Panc1 (cell line): ENCODE measurements around the gene LARP4B. TPM values are rescaled to one million over a fixed set of nuclear protein-coding genes. Genes with fewer than 3 reads are reported as not detected.

Experiments
- ATAC-seq: fragments of 200-7000 bp; cut with Tn5 transposase; 2 replicates; pipeline ENCODE4 v1.9.1; 2020; ENCODE audit warnings: mild to moderate bottlenecking, moderate library complexity
- BruUV-seq: library from RNA; stranded (reverse); fragments of 400-500 nt; replicated peaks from 2 replicates; lab custom pipeline; 2021; lab: Mats Ljungman, UMichigan
- CTCF ChIA-PET: fragments of 300-600 bp; sonication (Branson Sonifier 250); formaldehyde crosslinking; loops from one replicate; lab custom pipeline; 2022; ENCODE audit warnings: antibody characterized with exemption; lab: Charles Lee
- POLR2A ChIA-PET: fragments of 300-600 bp; sonication (Branson Sonifier 250); formaldehyde crosslinking; loops from one replicate; lab custom pipeline; 2022; ENCODE audit warnings: antibody characterized with exemption; lab: Charles Lee
- DNase-seq: peaks from one replicate; pipeline ENCODE4 v3.0.0-alpha.2; 2010; ENCODE audit warnings: low read depth, low spot score
- H3K27ac ChIP-seq: 2 replicates; pipeline ENCODE4 v1.5.1; 2011; ENCODE audit warnings: mild to moderate bottlenecking, low read length, inconsistent platforms
- H3K27me3 ChIP-seq: fragments of 200-500 bp; sonication (Bioruptor generic); 2 replicates; pipeline ENCODE4 v1.6.0; 2014; ENCODE audit warnings: low read length, inconsistent platforms; ENCODE audit not compliant: control insufficient read depth, insufficient read depth
- H3K36me3 ChIP-seq: fragments of 200-500 bp; sonication (Bioruptor generic); 2 replicates; pipeline ENCODE4 v1.5.1; 2014; ENCODE audit warnings: inconsistent platforms, mild to moderate bottlenecking, low read length, moderate library complexity; ENCODE audit not compliant: control insufficient read depth, insufficient read depth
- H3K4me1 ChIP-seq: 2 replicates; pipeline ENCODE4 v1.5.1; 2011; ENCODE audit warnings: inconsistent platforms, mild to moderate bottlenecking, low read length, moderate library complexity; ENCODE audit not compliant: control insufficient read depth, insufficient read depth
- H3K4me3 ChIP-seq, 2 experiments: 2 replicates each; pipeline ENCODE4 v1.5.1; 2011 to 2012; ENCODE audit warnings: low read depth in 2 of 2, low read length in 2 of 2, mild to moderate bottlenecking in 2 of 2, inconsistent platforms in 1 of 2, moderate library complexity in 1 of 2
- H3K9me3 ChIP-seq: fragments of 200-500 bp; sonication (Bioruptor generic); 2 replicates; pipeline ENCODE4 v1.5.1; 2014; ENCODE audit warnings: low read depth, mild to moderate bottlenecking, inconsistent platforms, low read length, moderate library complexity; ENCODE audit not compliant: control insufficient read depth, insufficient read depth
- POLR2AphosphoS5 ChIP-seq: IDR thresholded peaks from 2 replicates; pipeline ENCODE4 v1.6.1; 2012; ENCODE audit warnings: mild to moderate bottlenecking, low read depth, low read length, moderate library complexity
- SIN3A ChIP-seq: IDR thresholded peaks from 2 replicates; pipeline ENCODE4 v1.6.1; 2012; ENCODE audit warnings: low read depth, mild to moderate bottlenecking, low read length, moderate library complexity, borderline replicate concordance; ENCODE audit not compliant: insufficient read depth
- TCF7L2 ChIP-seq: IDR thresholded peaks from 2 replicates; pipeline ENCODE4 v1.6.1; 2011; ENCODE audit warnings: mild to moderate bottlenecking, low read depth, low read length, inconsistent platforms
- in situ Hi-C: cut with HindIII; loops from 2 replicates; pipeline ENCODE4 v1.10.0; 2016; ENCODE audit warnings: low sequenced_read_pairs, low pct_unique_long_range_greater_than_20kb
- intact Hi-C: fragments of 100-400 bp; cut with micrococcal nuclease; formaldehyde crosslinking; loops from one replicate; pipeline ENCODE4 v1.10.0; 2022; ENCODE audit not compliant: unreplicated experiment
- total RNA-seq: library from RNA; stranded (reverse); gene quantifications from one replicate; pipeline ENCODE4 v1.2.1, GENCODE V29; 2021; ENCODE audit not compliant: unreplicated experiment
- TF ChIP-seq, protein P1 (sequence below), 2 experiments: IDR thresholded peaks; 2 replicates each; pipeline ENCODE4 v1.6.1; 2011 to 2012; ENCODE audit warnings: low read depth in 2 of 2, control low read depth in 1 of 2, low read length in 1 of 2, mild to moderate bottlenecking in 1 of 2, moderate library complexity in 1 of 2; ENCODE audit not compliant: insufficient read depth in 1 of 2
- TF ChIP-seq, protein P2 (sequence below): fragments of 450-650 bp; IDR thresholded peaks from 2 replicates; pipeline ENCODE4 v1.5.1; 2017; ENCODE audit warnings: mild to moderate bottlenecking

The LARP4B gene
- total RNA-seq, 1 experiment from 2014 or later: 87.0 TPM

GRCh38 chr10:958106-958505 is 26.6 kb upstream of the LARP4B start:
- POLR2A ChIA-PET: no interaction called here
- Histone ChIP-seq H3K4me3 (no peak overlapping the region), H3K27ac (no peak overlapping the region), H3K4me1 (no peaks in the 10 kb centered on the region), H3K27me3 (no peaks in the 10 kb centered on the region), H3K9me3 (no peaks in the 10 kb centered on the region), H3K36me3 (no peaks in the 10 kb centered on the region)
- CTCF ChIA-PET: no interaction called here
- ATAC-seq: no peak; the same call in 1 of the 2 replicates
- DNase-seq: no peak
- TF ChIP-seq, protein P1, sequence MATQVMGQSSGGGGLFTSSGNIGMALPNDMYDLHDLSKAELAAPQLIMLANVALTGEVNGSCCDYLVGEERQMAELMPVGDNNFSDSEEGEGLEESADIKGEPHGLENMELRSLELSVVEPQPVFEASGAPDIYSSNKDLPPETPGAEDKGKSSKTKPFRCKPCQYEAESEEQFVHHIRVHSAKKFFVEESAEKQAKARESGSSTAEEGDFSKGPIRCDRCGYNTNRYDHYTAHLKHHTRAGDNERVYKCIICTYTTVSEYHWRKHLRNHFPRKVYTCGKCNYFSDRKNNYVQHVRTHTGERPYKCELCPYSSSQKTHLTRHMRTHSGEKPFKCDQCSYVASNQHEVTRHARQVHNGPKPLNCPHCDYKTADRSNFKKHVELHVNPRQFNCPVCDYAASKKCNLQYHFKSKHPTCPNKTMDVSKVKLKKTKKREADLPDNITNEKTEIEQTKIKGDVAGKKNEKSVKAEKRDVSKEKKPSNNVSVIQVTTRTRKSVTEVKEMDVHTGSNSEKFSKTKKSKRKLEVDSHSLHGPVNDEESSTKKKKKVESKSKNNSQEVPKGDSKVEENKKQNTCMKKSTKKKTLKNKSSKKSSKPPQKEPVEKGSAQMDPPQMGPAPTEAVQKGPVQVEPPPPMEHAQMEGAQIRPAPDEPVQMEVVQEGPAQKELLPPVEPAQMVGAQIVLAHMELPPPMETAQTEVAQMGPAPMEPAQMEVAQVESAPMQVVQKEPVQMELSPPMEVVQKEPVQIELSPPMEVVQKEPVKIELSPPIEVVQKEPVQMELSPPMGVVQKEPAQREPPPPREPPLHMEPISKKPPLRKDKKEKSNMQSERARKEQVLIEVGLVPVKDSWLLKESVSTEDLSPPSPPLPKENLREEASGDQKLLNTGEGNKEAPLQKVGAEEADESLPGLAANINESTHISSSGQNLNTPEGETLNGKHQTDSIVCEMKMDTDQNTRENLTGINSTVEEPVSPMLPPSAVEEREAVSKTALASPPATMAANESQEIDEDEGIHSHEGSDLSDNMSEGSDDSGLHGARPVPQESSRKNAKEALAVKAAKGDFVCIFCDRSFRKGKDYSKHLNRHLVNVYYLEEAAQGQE (IDR thresholded peaks at IDR 0.05; ENCODE audit: insufficient read depth in 1 of 2, low read depth in 2 of 2, low read length in 1 of 2): no peak
- TF ChIP-seq SIN3A (no peak), TCF7L2 (no peak), POLR2AphosphoS5 (no peak)
- TF ChIP-seq, protein P2, sequence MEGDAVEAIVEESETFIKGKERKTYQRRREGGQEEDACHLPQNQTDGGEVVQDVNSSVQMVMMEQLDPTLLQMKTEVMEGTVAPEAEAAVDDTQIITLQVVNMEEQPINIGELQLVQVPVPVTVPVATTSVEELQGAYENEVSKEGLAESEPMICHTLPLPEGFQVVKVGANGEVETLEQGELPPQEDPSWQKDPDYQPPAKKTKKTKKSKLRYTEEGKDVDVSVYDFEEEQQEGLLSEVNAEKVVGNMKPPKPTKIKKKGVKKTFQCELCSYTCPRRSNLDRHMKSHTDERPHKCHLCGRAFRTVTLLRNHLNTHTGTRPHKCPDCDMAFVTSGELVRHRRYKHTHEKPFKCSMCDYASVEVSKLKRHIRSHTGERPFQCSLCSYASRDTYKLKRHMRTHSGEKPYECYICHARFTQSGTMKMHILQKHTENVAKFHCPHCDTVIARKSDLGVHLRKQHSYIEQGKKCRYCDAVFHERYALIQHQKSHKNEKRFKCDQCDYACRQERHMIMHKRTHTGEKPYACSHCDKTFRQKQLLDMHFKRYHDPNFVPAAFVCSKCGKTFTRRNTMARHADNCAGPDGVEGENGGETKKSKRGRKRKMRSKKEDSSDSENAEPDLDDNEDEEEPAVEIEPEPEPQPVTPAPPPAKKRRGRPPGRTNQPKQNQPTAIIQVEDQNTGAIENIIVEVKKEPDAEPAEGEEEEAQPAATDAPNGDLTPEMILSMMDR: no peak
- no TSS peak for BruUV-seq
- in situ Hi-C loops: no loop called here
- intact Hi-C loops: no loop called here

DNA sequence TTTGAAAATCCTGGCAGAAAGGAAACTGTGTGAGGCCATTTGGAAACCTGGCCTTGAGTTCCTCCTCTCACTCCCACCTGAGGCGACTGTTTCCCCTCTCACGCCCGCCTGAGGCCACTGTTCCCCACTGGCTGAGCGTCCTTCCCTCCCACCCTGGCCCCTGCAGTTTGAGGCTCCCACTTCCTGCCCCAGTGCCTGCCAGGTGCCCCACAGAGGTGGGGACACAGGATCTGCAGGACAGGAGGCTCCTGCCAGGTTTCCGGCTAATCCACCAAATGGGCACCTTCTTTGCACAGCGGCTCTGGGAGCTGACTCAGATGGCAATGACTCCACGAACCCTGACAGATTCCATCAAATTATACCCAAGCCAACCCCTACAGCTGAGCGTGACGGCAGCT is 24.3 kb upstream of the LARP4B start:
- H3K27me3 ChIP-seq: no peaks in the 10 kb centered on the region
- ChIA-PET POLR2A (interaction anchor here (0.5 kb wide), 1 partner anchor 44 kb away, joined by 4 read pairs; no protein-coding TSS in a partner anchor), CTCF (no interaction called here)
- no peaks in the 10 kb centered on the region for H3K36me3 ChIP-seq
- H3K9me3 ChIP-seq: no peaks in the 10 kb centered on the region
- TF ChIP-seq, protein P1 (IDR thresholded peaks at IDR 0.05; ENCODE audit: insufficient read depth in 1 of 2, low read depth in 2 of 2, low read length in 1 of 2): no peak
- TF ChIP-seq TCF7L2 (no peak), POLR2AphosphoS5 (no peak), SIN3A (no peak)
- TF ChIP-seq, protein P2: no peak
- no peaks in the 10 kb centered on the region for H3K4me1 ChIP-seq
- H3K27ac ChIP-seq: no peak overlapping the region
- BruUV-seq: no TSS peak
- intact Hi-C loops (no loop called here), in situ Hi-C loops (no loop called here)
- H3K4me3 ChIP-seq: no peak overlapping the region
- ATAC-seq (no peak), DNase-seq (no peak)
